Activated T-cell treated with anti-CD3 and anti-CD28 coated beads, Interleukin-2, amount 50 U/mL, for 4 hours (primary cell): ENCODE results near the gene SPIB. TPM values are rescaled to one million over a fixed set of nuclear protein-coding genes. Genes with fewer than 3 reads are reported as not detected.
"Not testable (repeated sequence)": the region's sequence is repeated elsewhere in the genome, so short reads cannot be mapped to it uniquely, and the experiment has no call there.

ENCODE experiments used
- ATAC-seq, 2 donors: fragments of 200-7000 bp; cut with Tn5 transposase; one replicate each; pipeline ENCODE4 v1.10.0; 2021
- DNase-seq: peaks from one replicate; pipeline ENCODE4 v3.0.0-alpha.2; 2020
- H3K27me3 Mint-ChIP-seq: one replicate; pipeline ENCODE4 v1.8.0; 2021; ENCODE audit warnings: low read depth, mixed read lengths
- H3K36me3 Mint-ChIP-seq: one replicate; pipeline ENCODE4 v1.8.0; 2022; ENCODE audit warnings: mixed read lengths; ENCODE audit not compliant: insufficient read depth
- H3K4me1 Mint-ChIP-seq: one replicate; pipeline ENCODE4 v1.8.0; 2021; ENCODE audit warnings: low read depth, mixed read lengths
- H3K4me3 Mint-ChIP-seq: one replicate; pipeline ENCODE4 v1.8.0; 2021; ENCODE audit warnings: mild to moderate bottlenecking, moderate library complexity, mixed read lengths
- H3K9me3 Mint-ChIP-seq: one replicate; pipeline ENCODE4 v1.8.0; 2021; ENCODE audit warnings: mixed read lengths
- total RNA-seq, 3 donors: library from RNA; stranded (reverse); gene quantifications; one replicate each; pipeline ENCODE4 v1.2.1, GENCODE V29; 2021

SPIB gene
- total RNA-seq, 3 donors from 2014 or later: 1.9 to 6.7 (median 2.1) TPM

- ATAC-seq: peak; percentile 90
- H3K4me3 Mint-ChIP-seq: peak within 1 kb of the TSS; percentile 96
- DNase-seq: peak; percentile 99
- H3K9me3 Mint-ChIP-seq: no peaks in the 10 kb centered on the region
- peaks cover 28% of the 10 kb centered on the region for H3K36me3 Mint-ChIP-seq
- H3K27me3 Mint-ChIP-seq: no peaks in the 10 kb centered on the region
- peaks cover 28% of the 10 kb centered on the region for H3K4me1 Mint-ChIP-seq
Observed at GRCh38 chr19:50383852-50384684, 34.7 kb upstream of the SPIB start, which contains the start of gene POLD1. Gene POLD1 (plus strand): TSS chr19:50384347. CDS start chr19:50398852, 14,505 bp downstream.

GRCh38 chr19:50384685-50385535, 33.8 kb upstream of the SPIB start:
- DNase-seq (no peak), ATAC-seq (no peak)
- Mint-ChIP-seq H3K36me3 (peaks cover 20% of the 10 kb centered on the region), H3K9me3 (no peaks in the 10 kb centered on the region), H3K4me3 (peak overlapping the region; percentile 96), H3K27me3 (no peaks in the 10 kb centered on the region), H3K4me1 (peaks cover 28% of the 10 kb centered on the region)

- Mint-ChIP-seq H3K9me3 (no peaks in the 10 kb centered on the region), H3K36me3 (peaks cover 17% of the 10 kb centered on the region), H3K27me3 (no peaks in the 10 kb centered on the region), H3K4me1 (peaks cover 28% of the 10 kb centered on the region), H3K4me3 (peak overlapping the region; percentile 45)
- no peak for DNase-seq
- ATAC-seq: no peak
Observed at GRCh38 chr19:50387176-50387867, 31.4 kb upstream of the SPIB start.

GRCh38 chr19:50387868-50388245, 30.9 kb upstream of the SPIB start:
- Mint-ChIP-seq H3K27me3 (no peaks in the 10 kb centered on the region), H3K4me3 (peak overlapping the region; percentile 45), H3K9me3 (no peaks in the 10 kb centered on the region), H3K4me1 (peaks cover 28% of the 10 kb centered on the region), H3K36me3 (peaks cover 17% of the 10 kb centered on the region)
- no peak for DNase-seq
- ATAC-seq: no peak

GRCh38 chr19:50390295-50390694, 28.4 kb upstream of the SPIB start:
- not testable (repeated sequence) for DNase-seq, H3K4me3 Mint-ChIP-seq, ATAC-seq, H3K4me1 Mint-ChIP-seq, H3K27me3 Mint-ChIP-seq, H3K9me3 Mint-ChIP-seq
- H3K36me3 Mint-ChIP-seq: peaks cover 17% of the 10 kb centered on the region

- not testable (repeated sequence) for H3K27me3 Mint-ChIP-seq, H3K4me3 Mint-ChIP-seq, H3K9me3 Mint-ChIP-seq, H3K4me1 Mint-ChIP-seq, DNase-seq, ATAC-seq
- H3K36me3 Mint-ChIP-seq: peaks cover 19% of the 10 kb centered on the region
Observed at GRCh38 chr19:50390952-50391351, 27.8 kb upstream of the SPIB start.

- ATAC-seq (no peak), DNase-seq (no peak)
- H3K9me3 Mint-ChIP-seq: no peaks in the 10 kb centered on the region
- H3K4me1 Mint-ChIP-seq: peaks cover 1% of the 10 kb centered on the region
- H3K4me3 Mint-ChIP-seq: no peak overlapping the region
- H3K27me3 Mint-ChIP-seq: no peaks in the 10 kb centered on the region
- H3K36me3 Mint-ChIP-seq: peaks cover 15% of the 10 kb centered on the region
Observed at GRCh38 chr19:50392759-50393158, 26.0 kb upstream of the SPIB start.

- Mint-ChIP-seq H3K4me1 (no peaks in the 10 kb centered on the region), H3K27me3 (no peaks in the 10 kb centered on the region), H3K9me3 (no peaks in the 10 kb centered on the region), H3K36me3 (peaks cover 13% of the 10 kb centered on the region), H3K4me3 (no peak overlapping the region)
- ATAC-seq: no peak
- DNase-seq: no peak
Observed at GRCh38 chr19:50393589-50393988, 25.1 kb upstream of the SPIB start.

- no peak overlapping the region for H3K4me3 Mint-ChIP-seq
- DNase-seq (no peak), ATAC-seq (no peak)
- no peaks in the 10 kb centered on the region for H3K4me1 Mint-ChIP-seq
- H3K9me3 Mint-ChIP-seq: no peaks in the 10 kb centered on the region
- H3K27me3 Mint-ChIP-seq: no peaks in the 10 kb centered on the region
- peaks cover 14% of the 10 kb centered on the region for H3K36me3 Mint-ChIP-seq
Observed at GRCh38 chr19:50394017-50394416, 24.7 kb upstream of the SPIB start.

GRCh38 chr19:50398675-50399367, 19.9 kb upstream of the SPIB start:
- H3K4me1 Mint-ChIP-seq: no peaks in the 10 kb centered on the region
- H3K9me3 Mint-ChIP-seq: no peaks in the 10 kb centered on the region
- H3K36me3 Mint-ChIP-seq: peaks cover 8% of the 10 kb centered on the region
- DNase-seq: no peak
- ATAC-seq: no peak
- no peak overlapping the region for H3K4me3 Mint-ChIP-seq
- H3K27me3 Mint-ChIP-seq: no peaks in the 10 kb centered on the region

- H3K4me1 Mint-ChIP-seq: no peaks in the 10 kb centered on the region
- H3K36me3 Mint-ChIP-seq: peaks cover 7% of the 10 kb centered on the region
- no peaks in the 10 kb centered on the region for H3K9me3 Mint-ChIP-seq
- ATAC-seq (no peak), DNase-seq (no peak)
- no peaks in the 10 kb centered on the region for H3K27me3 Mint-ChIP-seq
- no peak overlapping the region for H3K4me3 Mint-ChIP-seq
Observed at GRCh38 chr19:50399368-50399745, 19.4 kb upstream of the SPIB start.

- no peak overlapping the region for H3K4me3 Mint-ChIP-seq
- DNase-seq: no peak
Observed at GRCh38 chr19:50401605-50402450, 16.9 kb upstream of the SPIB start.

More at GRCh38 chr19:50401605-50402450, 16.9 kb upstream of the SPIB start:
- no peaks in the 10 kb centered on the region for H3K9me3 Mint-ChIP-seq
- H3K4me1 Mint-ChIP-seq: no peaks in the 10 kb centered on the region
- H3K36me3 Mint-ChIP-seq: peaks cover 8% of the 10 kb centered on the region
- H3K27me3 Mint-ChIP-seq: no peaks in the 10 kb centered on the region
- no peak for ATAC-seq
